Naive thymus-derived CD4-positive, alpha-beta T cell (primary cell): Measurements from ENCODE around the gene AXL. TPM values are rescaled to one million over a fixed set of nuclear protein-coding genes. Genes with fewer than 3 reads are reported as not detected.

Source experiments
- ATAC-seq: fragments of 150-1000 bp; cut with Tn5 transposase; 2 replicates; pipeline ENCODE4 v1.10.0; 2021; ENCODE audit warnings: mild to moderate bottlenecking, moderate library complexity
- CTCF ChIA-PET: fragments of 350-600 bp; sonication (Branson Sonifier 250); formaldehyde crosslinking; loops from one replicate; lab custom pipeline; 2021; ENCODE audit warnings: antibody characterized with exemption; lab: Charles Lee
- POLR2A ChIA-PET: fragments of 350-600 bp; sonication (Branson Sonifier 250); formaldehyde crosslinking; loops from one replicate; lab custom pipeline; 2021; ENCODE audit warnings: antibody characterized with exemption, inconsistent platforms; lab: Charles Lee
- DNase-seq, 9 donors: peaks; one replicate each; pipeline versions ENCODE4 v3.0.0 to v3.0.0-alpha.2; 2020 to 2022; ENCODE audit warnings: mixed read lengths in 1 of 9
- H3K27ac ChIP-seq: one replicate; pipeline ENCODE4 v1.7.0; 2013; ENCODE audit warnings: mild to moderate bottlenecking, low read depth, low read length, moderate library complexity
- H3K27me3 ChIP-seq, 2 donors: one replicate each; pipeline ENCODE4 v1.7.0; 2013; ENCODE audit warnings: low read length in 2 of 2, mild to moderate bottlenecking in 2 of 2, moderate library complexity in 2 of 2; ENCODE audit not compliant: control insufficient read depth in 2 of 2, insufficient read depth in 2 of 2
- H3K36me3 ChIP-seq, 3 experiments: 1 replicate in 2 of 3; 2 replicates in 1 of 3; pipeline ENCODE4 v1.7.0; 2013; ENCODE audit warnings: low read length in 3 of 3, mild to moderate bottlenecking in 3 of 3, moderate library complexity in 1 of 3; ENCODE audit not compliant: insufficient read depth in 3 of 3, control insufficient read depth in 2 of 3
- H3K4me1 ChIP-seq, 2 donors: one replicate each; pipeline ENCODE4 v1.7.0; 2013; ENCODE audit warnings: low read length in 2 of 2, mild to moderate bottlenecking in 2 of 2, moderate library complexity in 1 of 2; ENCODE audit not compliant: control insufficient read depth in 2 of 2, insufficient read depth in 2 of 2
- H3K4me3 ChIP-seq: 2 replicates; pipeline ENCODE4 v1.7.0; 2013; ENCODE audit warnings: mild to moderate bottlenecking, low read length
- H3K9me3 ChIP-seq, 3 experiments: 1 replicate in 2 of 3; 2 replicates in 1 of 3; pipeline ENCODE4 v1.7.0; 2013; ENCODE audit warnings: low read length in 3 of 3; ENCODE audit not compliant: control insufficient read depth in 2 of 3
- H3K27ac Mint-ChIP-seq, 9 donors: one replicate each; pipeline ENCODE4 v1.8.0; 2020 to 2022; ENCODE audit warnings: mixed read lengths in 9 of 9, mild to moderate bottlenecking in 8 of 9, moderate library complexity in 5 of 9, inconsistent platforms in 2 of 9
- H3K27me3 Mint-ChIP-seq, 5 donors: one replicate each; pipeline ENCODE4 v1.8.0; 2021 to 2022; ENCODE audit warnings: mixed read lengths in 5 of 5, mild to moderate bottlenecking in 1 of 5
- H3K36me3 Mint-ChIP-seq, 5 donors: one replicate each; pipeline ENCODE4 v1.8.0; 2020 to 2022; ENCODE audit warnings: mixed read lengths in 5 of 5, mild to moderate bottlenecking in 3 of 5, inconsistent platforms in 1 of 5
- H3K4me1 Mint-ChIP-seq, 7 donors: one replicate each; pipeline ENCODE4 v1.8.0; 2020 to 2022; ENCODE audit warnings: mixed read lengths in 7 of 7, mild to moderate bottlenecking in 3 of 7, inconsistent platforms in 1 of 7
- H3K4me3 Mint-ChIP-seq, 10 donors: one replicate each; pipeline ENCODE4 v1.8.0; 2020 to 2022; ENCODE audit warnings: mild to moderate bottlenecking in 10 of 10, mixed read lengths in 10 of 10, moderate library complexity in 6 of 10, inconsistent platforms in 2 of 10
- H3K9me3 Mint-ChIP-seq, 11 donors: one replicate each; pipeline ENCODE4 v1.8.0; 2020 to 2022; ENCODE audit warnings: mixed read lengths in 11 of 11, mild to moderate bottlenecking in 4 of 11, inconsistent platforms in 1 of 11, moderate library complexity in 1 of 11
- intact Hi-C, 2 donors: fragments of 100-400 bp; cut with micrococcal nuclease; formaldehyde crosslinking; loops; one replicate each; pipeline ENCODE4 v1.15.1; 2023
- polyA plus RNA-seq, 2 donors: library from polyadenylated mRNA; unstranded; fragments of 300-500 nt; fragmentation: Illumina TruSeq; gene quantifications; one replicate each; pipeline ENCODE4 v1.2.3, GENCODE V29; 2021
- total RNA-seq, 6 experiments: library from RNA in 5 of 6; stranded (reverse) in 5 of 6; gene quantifications; 1 replicate in 5 of 6; 2 replicates in 1 of 6; pipeline ENCODE4 v1.2.3 and lab custom pipeline; 2021 to 2026

AXL gene
- total and polyA plus RNA-seq, 7 experiments from 2014 or later = 0.12 to 0.54 (median 0.24) TPM; not detected in 1

- POLR2A ChIA-PET = interaction anchor here (0.7 to 15.1 kb wide), 6 partner anchors 8 to 95 kb away, joined by 3 to 339 read pairs (median 4); partner anchors contain the start of gene HNRNPUL1
- ATAC-seq (no peak), DNase-seq (no peak)
- peak overlapping the region; percentile 74 to 99 (median 91) for H3K27ac Mint-ChIP-seq
- no peaks in the 10 kb centered on the region for H3K9me3 ChIP-seq
- H3K27me3 Mint-ChIP-seq = no peaks in the 10 kb centered on the region
- H3K27ac ChIP-seq = peak overlapping the region; percentile 74
- CTCF ChIA-PET = interaction anchor here (0.6 to 2.0 kb wide), 3 partner anchors 9 to 95 kb away, joined by 3 to 10 read pairs (median 3); no protein-coding TSS in a partner anchor
- peak overlapping the region in 7 of 10 donors; percentile 23 to 95 (median 53) for H3K4me3 Mint-ChIP-seq
- H3K4me1 Mint-ChIP-seq = peaks cover 66 to 99% (median 89%) of the 10 kb centered on the region in 7 donors
- no peaks in the 10 kb centered on the region for H3K27me3 ChIP-seq
- intact Hi-C loops = loop anchor here in 1 of 2 donors (1.0 kb wide), 1 partner anchor 8 kb away; no protein-coding TSS in a partner anchor
- H3K36me3 Mint-ChIP-seq = peaks cover 9 to 74% (median 45%) of the 10 kb centered on the region in 5 donors
- no peak overlapping the region for H3K4me3 ChIP-seq
- H3K9me3 Mint-ChIP-seq = peaks cover 0 to 3% (median 0%) of the 10 kb centered on the region in 11 donors
- peaks cover 27 to 82% (median 37%) of the 10 kb centered on the region in 3 experiments for H3K36me3 ChIP-seq
- peaks cover 75 to 82% of the 10 kb centered on the region in 2 donors for H3K4me1 ChIP-seq
Measured at GRCh38 chr19:41299046-41299754, 80.2 kb downstream of the AXL start.

GRCh38 chr19:41299755-41300089 lies 80.7 kb downstream of the AXL start:
- Mint-ChIP-seq H3K36me3 (peaks cover 7 to 74% (median 43%) of the 10 kb centered on the region in 5 donors), H3K9me3 (peaks cover 0 to 4% (median 0%) of the 10 kb centered on the region in 11 donors), H3K4me3 (peak overlapping the region; percentile 2 to 95 (median 53)), H3K4me1 (peaks cover 64 to 100% (median 91%) of the 10 kb centered on the region in 7 donors), H3K27ac (peak overlapping the region; percentile 74 to 99 (median 91)), H3K27me3 (no peaks in the 10 kb centered on the region)
- no peak overlapping the region for H3K4me3 ChIP-seq
- H3K27me3 ChIP-seq = no peaks in the 10 kb centered on the region
- ChIA-PET CTCF (no interaction called here), POLR2A (interaction anchor here (0.7 to 15.1 kb wide), 3 partner anchors 9 to 52 kb away, joined by 3 to 339 read pairs (median 4); partner anchors contain the start of gene HNRNPUL1)
- peak; percentile 17 for ATAC-seq
- H3K27ac ChIP-seq = peak overlapping the region; percentile 74
- H3K9me3 ChIP-seq = no peaks in the 10 kb centered on the region
- H3K36me3 ChIP-seq = peaks cover 27 to 82% (median 35%) of the 10 kb centered on the region in 3 experiments
- intact Hi-C loops = loop anchor here in 1 of 2 donors (1.0 kb wide), 1 partner anchor 8 kb away; no protein-coding TSS in a partner anchor
- H3K4me1 ChIP-seq = peaks cover 81 to 87% of the 10 kb centered on the region in 2 donors
- DNase-seq = peak in 7 of 9 donors; percentile 37 to 58 (median 45)

GRCh38 chr19:41300555-41300954 lies 81.5 kb downstream of the AXL start:
- H3K36me3 ChIP-seq = peaks cover 25 to 82% (median 34%) of the 10 kb centered on the region in 3 experiments
- no peak overlapping the region for H3K4me3 ChIP-seq
- Mint-ChIP-seq H3K4me1 (peaks cover 67 to 100% (median 91%) of the 10 kb centered on the region in 7 donors), H3K27me3 (no peaks in the 10 kb centered on the region), H3K9me3 (peaks cover 0 to 3% (median 0%) of the 10 kb centered on the region in 11 donors), H3K4me3 (peak overlapping the region; percentile 1 to 95 (median 56)), H3K27ac (peak overlapping the region; percentile 74 to 99 (median 91)), H3K36me3 (peaks cover 4 to 71% (median 36%) of the 10 kb centered on the region in 5 donors)
- CTCF ChIA-PET = no interaction called here
- no peaks in the 10 kb centered on the region for H3K9me3 ChIP-seq
- no peak for ATAC-seq
- H3K27me3 ChIP-seq = no peaks in the 10 kb centered on the region
- POLR2A ChIA-PET = interaction anchor here (0.7 to 15.1 kb wide), 8 partner anchors 9 to 861 kb away, joined by 3 to 339 read pairs (median 4); partner anchors contain the start of genes CCDC97, HNRNPUL1 and TMEM91
- peaks cover 89 to 96% of the 10 kb centered on the region in 2 donors for H3K4me1 ChIP-seq
- peak overlapping the region; percentile 74 for H3K27ac ChIP-seq
- intact Hi-C loops = no loop called here
- DNase-seq = no peak

GRCh38 chr19:41302624-41303351 lies 83.8 kb downstream of the AXL start:
- Mint-ChIP-seq H3K9me3 (peaks cover 0 to 3% (median 0%) of the 10 kb centered on the region in 11 donors), H3K4me1 (peaks cover 68 to 100% (median 89%) of the 10 kb centered on the region in 7 donors), H3K4me3 (peak overlapping the region; percentile 65 to 95 (median 78)), H3K36me3 (peaks cover 4 to 68% (median 26%) of the 10 kb centered on the region in 5 donors), H3K27ac (peak overlapping the region; percentile 89 to 99 (median 98)), H3K27me3 (no peaks in the 10 kb centered on the region)
- POLR2A ChIA-PET = interaction anchor here (0.9 to 15.1 kb wide), 8 partner anchors 9 to 332 kb away, joined by 4 to 339 read pairs (median 6); partner anchors contain the start of genes HNRNPUL1 and TGFB1
- Histone ChIP-seq H3K36me3 (peaks cover 14 to 70% (median 27%) of the 10 kb centered on the region in 3 experiments), H3K27me3 (no peaks in the 10 kb centered on the region), H3K27ac (peak overlapping the region; percentile 74), H3K4me1 (peaks cover 95 to 97% of the 10 kb centered on the region in 2 donors), H3K4me3 (peak overlapping the region; percentile 21), H3K9me3 (no peaks in the 10 kb centered on the region)
- CTCF ChIA-PET = interaction anchor here (0.6 to 1.6 kb wide), 5 partner anchors 37 to 77 kb away, joined by 3 to 5 read pairs (median 4); no protein-coding TSS in a partner anchor
- DNase-seq (peak in 8 of 9 donors; percentile 35 to 74 (median 50)), ATAC-seq (peak; percentile 61)
- intact Hi-C loops = no loop called here

GRCh38 chr19:41303954-41304353 lies 84.9 kb downstream of the AXL start:
- intact Hi-C loops = no loop called here
- H3K9me3 ChIP-seq = no peaks in the 10 kb centered on the region
- peak overlapping the region; percentile 74 for H3K27ac ChIP-seq
- Mint-ChIP-seq H3K36me3 (peaks cover 4 to 62% (median 26%) of the 10 kb centered on the region in 5 donors), H3K4me1 (peaks cover 68 to 100% (median 88%) of the 10 kb centered on the region in 7 donors), H3K4me3 (peak overlapping the region; percentile 25 to 95 (median 72)), H3K9me3 (peaks cover 0 to 3% (median 0%) of the 10 kb centered on the region in 11 donors), H3K27ac (peak overlapping the region; percentile 89 to 99 (median 98)), H3K27me3 (no peaks in the 10 kb centered on the region)
- ATAC-seq (no peak), DNase-seq (peak in 3 of 9 donors; percentile 19 to 30 (median 28))
- peaks cover 14 to 59% (median 26%) of the 10 kb centered on the region in 3 experiments for H3K36me3 ChIP-seq
- ChIA-PET CTCF (interaction anchor here (0.5 to 7.2 kb wide), 6 partner anchors 38 to 291 kb away, joined by 3 to 78 read pairs (median 4); partner anchors contain the start of gene HNRNPUL1), POLR2A (interaction anchor here (0.9 to 15.1 kb wide), 7 partner anchors 9 to 243 kb away, joined by 3 to 339 read pairs (median 32); partner anchors contain the start of genes HNRNPUL1 and TGFB1)
- no peaks in the 10 kb centered on the region for H3K27me3 ChIP-seq
- peak overlapping the region; percentile 19 for H3K4me3 ChIP-seq
- H3K4me1 ChIP-seq = peaks cover 97% of the 10 kb centered on the region in 2 donors
